Measurements from ENCODE around the gene ZNF532. TPM values are rescaled to one million over a fixed set of nuclear protein-coding genes. Genes with fewer than 3 reads are reported as not detected.

The ZNF532 gene
- total RNA-seq, 1 experiment from 2014 or later: 49.8 TPM

- H3K4me3 ChIP-seq (ENCODE audit: low read depth in 2 of 2, low read length in 2 of 2): no peak overlapping the region
- intact Hi-C loops (cut with micrococcal nuclease; ENCODE audit: unreplicated experiment): no loop called here
- DNase-seq (ENCODE audit: low read depth, low spot score) (no peak), ATAC-seq (no peak)
- CTCF ChIA-PET: no interaction called here
- peaks cover 10% of the 10 kb centered on the region for H3K4me1 ChIP-seq (ENCODE audit: control insufficient read depth, insufficient read depth, low read length)
- POLR2A ChIA-PET: no interaction called here
- in situ Hi-C loops (cut with HindIII; ENCODE audit: low pct_unique_long_range_greater_than_20kb, low sequenced_read_pairs): no loop called here
- no peaks in the 10 kb centered on the region for H3K27me3 ChIP-seq (ENCODE audit: control insufficient read depth, insufficient read depth, low read length)
- no peaks in the 10 kb centered on the region for H3K9me3 ChIP-seq (ENCODE audit: control insufficient read depth, insufficient read depth, low read depth, low read length)
- no TSS peak for BruUV-seq (replicated peaks)
- H3K36me3 ChIP-seq (ENCODE audit: control insufficient read depth, insufficient read depth, low read length): no peaks in the 10 kb centered on the region
- H3K27ac ChIP-seq (ENCODE audit: low read length): peak overlapping the region; percentile 48; the same call in 1 of the 2 replicates
- TF ChIP-seq TCF7L2 (IDR thresholded peaks at IDR 0.05; ENCODE audit: low read depth, low read length) (no peak), SIN3A (IDR thresholded peaks at IDR 0.05; ENCODE audit: borderline replicate concordance, insufficient read depth, low read depth, low read length) (no peak), CTCF (IDR thresholded peaks at IDR 0.05) (no peak), REST (IDR thresholded peaks at IDR 0.05; ENCODE audit: insufficient read depth in 1 of 2, low read depth in 2 of 2, low read length in 1 of 2) (no peak), POLR2AphosphoS5 (IDR thresholded peaks at IDR 0.05; ENCODE audit: low read depth, low read length) (no peak)
Measured at GRCh38 chr18:58909521-58909920, 44.8 kb downstream of the ZNF532 start.

- Histone ChIP-seq H3K27me3 (ENCODE audit: control insufficient read depth, insufficient read depth, low read length) (no peaks in the 10 kb centered on the region), H3K4me1 (ENCODE audit: control insufficient read depth, insufficient read depth, low read length) (peaks cover 10% of the 10 kb centered on the region), H3K27ac (ENCODE audit: low read length) (0 out of 2 replicates have a peak overlapping the region, but pooled peaks have one; percentile 51), H3K36me3 (ENCODE audit: control insufficient read depth, insufficient read depth, low read length) (no peaks in the 10 kb centered on the region), H3K9me3 (ENCODE audit: control insufficient read depth, insufficient read depth, low read depth, low read length) (no peaks in the 10 kb centered on the region), H3K4me3 (ENCODE audit: low read depth in 2 of 2, low read length in 2 of 2) (no peak overlapping the region)
- ChIA-PET POLR2A (no interaction called here), CTCF (no interaction called here)
- TF ChIP-seq CTCF (IDR thresholded peaks at IDR 0.05) (no peak), REST (IDR thresholded peaks at IDR 0.05; ENCODE audit: insufficient read depth in 1 of 2, low read depth in 2 of 2, low read length in 1 of 2) (no peak), TCF7L2 (IDR thresholded peaks at IDR 0.05; ENCODE audit: low read depth, low read length) (no peak), SIN3A (IDR thresholded peaks at IDR 0.05; ENCODE audit: borderline replicate concordance, insufficient read depth, low read depth, low read length) (no peak), POLR2AphosphoS5 (IDR thresholded peaks at IDR 0.05; ENCODE audit: low read depth, low read length) (no peak)
- no TSS peak for BruUV-seq (replicated peaks)
- no peak for ATAC-seq
- intact Hi-C loops (cut with micrococcal nuclease; ENCODE audit: unreplicated experiment) (no loop called here), in situ Hi-C loops (cut with HindIII; ENCODE audit: low pct_unique_long_range_greater_than_20kb, low sequenced_read_pairs) (no loop called here)
- DNase-seq (ENCODE audit: low read depth, low spot score): no peak
Measured at GRCh38 chr18:58911241-58911640, 46.6 kb downstream of the ZNF532 start.
